ENCODE results near the gene DMRTB1.

The DMRTB1 gene

DNA sequence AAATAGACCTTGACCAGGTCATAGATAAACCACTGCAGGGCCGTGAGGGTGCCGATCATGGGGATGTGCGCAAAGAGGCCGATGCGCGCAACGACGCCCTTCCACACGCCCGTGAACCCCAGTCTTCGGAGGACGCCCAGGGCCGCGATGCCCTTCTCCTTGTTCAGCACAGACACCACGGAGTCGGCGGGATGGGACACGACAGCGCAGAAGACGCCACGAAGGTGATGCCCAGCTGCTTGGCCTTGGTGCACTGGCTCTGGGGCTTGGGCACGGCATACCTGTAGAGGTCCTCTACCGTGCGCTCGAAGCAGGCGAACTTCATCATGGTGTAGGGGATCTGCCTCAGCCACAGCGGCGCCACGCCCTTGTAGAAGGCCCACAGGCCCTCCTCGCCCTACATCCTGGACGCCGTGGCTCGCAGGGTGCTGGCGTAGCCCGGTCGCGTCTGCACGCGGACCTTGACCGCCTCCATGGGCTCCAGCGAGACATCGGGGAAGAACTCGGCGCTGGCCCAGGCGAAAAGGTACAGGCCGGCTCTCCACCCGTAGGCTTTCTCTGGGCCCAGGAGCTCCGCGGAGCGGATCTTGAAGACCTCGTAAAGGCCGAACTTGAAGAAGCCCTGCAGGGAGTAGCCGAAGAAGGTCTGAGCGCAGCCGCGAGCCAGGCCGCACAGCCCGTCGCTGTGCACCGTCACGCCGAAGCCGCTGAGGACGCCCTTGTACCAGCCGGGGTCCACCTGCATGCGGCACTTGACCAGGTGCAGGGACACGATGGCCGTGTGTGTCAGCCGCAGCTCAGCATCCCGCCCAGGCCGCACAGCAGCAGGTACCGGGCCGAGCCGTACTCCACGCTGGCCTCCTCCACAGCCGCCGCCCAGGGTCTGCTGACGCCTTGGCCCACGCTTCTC lies 20.5 kb upstream of the DMRTB1 start:
- no peak for DNase-seq

DNA sequence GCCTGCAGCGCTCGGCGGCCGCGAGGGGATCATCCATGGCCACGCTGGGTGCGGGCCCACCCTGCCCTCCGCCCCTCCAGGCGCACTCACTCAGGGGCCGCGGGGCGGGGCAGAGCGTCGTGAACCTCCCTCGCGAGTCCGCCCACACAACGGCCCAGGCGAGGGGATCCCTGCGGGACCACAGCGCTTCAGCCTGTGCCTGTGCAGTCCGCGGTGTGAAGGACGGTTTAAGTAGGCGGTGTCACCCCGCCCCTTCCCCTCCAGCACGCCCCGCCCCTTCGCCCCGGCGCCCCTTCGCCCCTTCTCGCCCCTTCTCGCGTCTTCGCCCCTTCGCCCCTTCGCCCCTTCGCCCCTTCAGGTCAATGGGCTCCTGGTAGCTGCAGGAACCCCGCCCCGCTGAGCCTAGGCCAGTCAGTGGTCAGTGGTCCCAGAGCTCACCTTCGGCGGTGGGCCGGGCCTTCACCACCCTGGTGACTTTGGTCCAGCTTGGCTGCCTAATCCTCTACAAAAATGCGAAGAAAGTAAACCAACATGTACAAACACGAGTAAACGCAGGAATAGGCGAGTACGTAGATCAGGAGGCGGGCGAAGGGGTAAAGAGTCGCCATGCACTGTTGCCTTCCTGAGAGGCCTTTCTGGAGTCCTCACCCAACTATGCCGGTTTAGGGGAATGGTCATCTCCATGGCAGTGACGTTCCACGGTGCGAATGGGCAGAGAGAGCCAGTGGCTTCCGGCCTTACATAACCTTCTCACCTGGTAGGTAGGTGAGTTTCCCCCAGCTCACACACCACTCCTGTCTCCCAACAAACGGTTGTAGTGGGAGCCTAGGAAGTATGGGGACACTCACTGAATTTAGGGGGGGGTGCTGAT lies 19.6 kb upstream of the DMRTB1 start:
- DNase-seq = no peak

DNA sequence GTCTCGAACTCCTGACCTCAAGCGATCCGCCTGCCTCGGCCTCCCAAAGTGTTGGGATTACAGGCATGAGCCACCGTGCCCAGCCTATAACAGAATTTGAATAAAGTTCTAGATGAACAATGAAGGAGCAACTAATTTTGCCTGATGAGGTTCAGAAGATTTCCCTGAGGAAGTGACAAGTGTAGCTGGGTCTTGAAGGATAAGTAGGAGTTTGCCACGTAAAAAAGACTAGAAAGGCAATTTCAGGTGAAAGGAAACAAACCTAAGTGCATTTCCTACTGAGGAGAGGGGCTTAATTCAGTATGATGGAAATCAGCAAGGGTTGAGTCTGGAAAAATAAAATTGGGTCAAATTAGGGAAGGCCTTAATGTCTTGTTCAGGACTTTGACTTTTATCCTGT lies 18.6 kb upstream of the DMRTB1 start:
- no peak for DNase-seq

DNA sequence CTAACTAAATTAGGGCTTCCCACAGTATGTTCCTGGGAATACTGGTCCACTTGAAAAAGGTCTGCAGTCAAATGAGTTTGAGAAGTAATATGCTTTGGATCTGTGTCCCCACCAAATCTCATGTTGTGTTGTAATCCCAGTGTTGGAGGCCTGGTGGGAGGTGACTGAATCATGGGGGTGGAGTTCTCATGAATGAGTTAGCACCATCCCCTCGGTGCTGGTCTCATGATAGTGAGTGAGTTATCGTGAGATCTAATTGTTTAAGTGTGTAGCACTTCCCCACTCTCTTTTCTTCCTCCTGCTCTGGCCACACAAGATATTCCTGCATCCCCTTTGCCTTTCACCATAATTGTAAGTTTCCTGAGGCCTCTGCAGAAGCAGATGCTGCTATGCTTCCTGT lies 16.9 kb upstream of the DMRTB1 start:
- no peak for DNase-seq

DNA sequence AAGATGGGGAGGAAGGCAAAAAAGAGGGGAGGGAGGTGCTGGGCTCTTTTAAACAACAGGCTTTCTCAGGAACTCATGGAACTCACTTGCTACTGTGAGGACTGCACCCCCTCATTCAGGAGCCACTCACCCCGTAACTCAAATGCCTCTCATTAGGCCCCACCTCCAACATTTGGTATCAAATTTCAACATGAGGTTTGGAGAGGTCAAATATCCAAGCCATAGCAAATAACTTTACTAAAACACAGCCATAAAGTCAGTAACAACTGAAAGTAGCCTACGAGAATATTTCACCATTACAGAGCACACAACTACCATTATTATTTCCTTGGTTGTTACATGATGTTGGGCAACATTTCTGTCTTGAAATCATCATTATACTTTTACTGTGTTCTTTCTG lies 13.1 kb upstream of the DMRTB1 start:
- no peak for DNase-seq

DNA sequence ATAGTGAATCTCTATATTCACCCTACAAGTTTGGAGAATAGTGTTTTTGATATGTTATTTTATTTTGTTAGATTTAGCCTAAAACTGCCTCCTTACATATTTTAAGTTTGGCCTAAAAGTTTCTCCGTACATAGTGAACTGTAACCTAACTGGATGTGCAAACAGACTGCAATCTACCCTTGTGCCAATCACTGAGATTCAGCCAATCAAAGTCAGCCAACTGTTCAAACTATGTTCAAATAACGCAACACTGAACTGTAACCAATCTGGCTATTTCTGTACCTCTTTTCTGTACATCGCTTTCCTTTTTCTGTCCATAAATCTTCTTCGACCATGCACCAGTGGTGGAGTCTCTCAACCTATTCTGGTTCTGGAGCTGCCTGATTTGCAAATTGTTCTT lies 11.8 kb upstream of the DMRTB1 start:
- DNase-seq = no peak

DNA sequence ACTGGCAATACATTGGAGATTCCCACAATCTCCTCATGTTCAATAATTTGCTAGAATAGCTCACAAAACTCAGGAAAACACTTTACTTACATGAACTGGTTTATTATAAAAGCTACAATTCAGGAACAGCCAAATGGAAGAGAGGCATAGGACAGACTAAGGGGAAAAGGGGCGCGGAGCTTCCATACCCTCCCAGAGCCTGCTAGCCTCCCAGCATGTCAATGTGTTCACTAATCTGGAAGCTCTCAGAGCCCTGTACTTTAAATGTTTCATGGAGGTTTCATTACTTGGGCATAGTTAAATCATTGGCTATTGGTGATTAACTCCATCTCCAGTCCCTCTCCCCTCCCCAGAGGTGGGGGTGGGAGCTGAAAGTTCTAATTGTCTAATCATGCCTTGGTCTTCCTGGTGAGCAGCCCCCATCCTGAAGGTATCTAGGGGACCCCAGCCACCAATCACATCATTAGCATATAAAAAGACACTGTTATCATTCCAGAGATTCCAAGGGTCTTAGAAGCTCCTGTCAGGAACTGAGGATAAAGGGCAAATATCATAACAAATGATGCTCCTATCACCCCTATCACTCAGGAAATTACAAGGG lies 10.9 kb upstream of the DMRTB1 start:
- no peak for DNase-seq

DNA sequence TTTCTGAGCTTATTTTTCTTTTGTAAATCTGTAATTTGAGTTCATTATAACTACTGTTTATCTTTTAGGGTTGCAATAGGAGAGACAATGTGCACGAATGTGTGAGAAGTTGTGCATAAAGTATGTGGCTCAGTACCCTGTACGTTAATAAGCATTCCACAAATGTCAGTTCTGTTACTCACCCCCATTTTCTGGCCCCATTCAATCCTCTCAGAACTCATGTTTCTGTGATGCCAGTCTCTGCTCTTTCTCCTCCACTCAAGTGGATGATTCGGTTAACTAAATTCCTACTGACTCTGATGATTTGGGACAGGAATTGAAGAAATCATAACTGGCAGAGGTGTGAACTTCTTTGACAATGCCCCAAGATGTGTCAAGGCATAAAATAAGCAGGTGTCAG lies 10.2 kb upstream of the DMRTB1 start:
- no peak for DNase-seq

DNA sequence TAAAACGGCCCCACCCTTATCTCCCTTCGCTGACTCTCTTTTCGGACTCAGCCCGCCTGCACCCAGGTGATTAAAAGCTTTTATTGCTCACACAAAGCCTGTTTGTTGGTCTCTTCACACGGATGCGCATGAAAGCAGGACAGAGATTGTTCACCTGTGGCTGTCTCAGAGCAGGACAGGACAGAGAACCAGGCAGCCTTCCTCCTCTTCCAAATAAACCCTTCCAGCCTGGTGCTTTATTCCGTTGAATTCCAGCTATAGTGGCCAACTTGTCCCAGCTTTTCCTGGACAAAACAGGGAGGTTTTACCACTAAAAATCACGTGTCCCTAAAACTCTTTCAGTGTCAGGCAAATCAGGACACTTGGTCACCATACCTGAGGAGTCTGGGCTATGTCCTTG lies 9.5 kb upstream of the DMRTB1 start:
- no peak for DNase-seq

DNA sequence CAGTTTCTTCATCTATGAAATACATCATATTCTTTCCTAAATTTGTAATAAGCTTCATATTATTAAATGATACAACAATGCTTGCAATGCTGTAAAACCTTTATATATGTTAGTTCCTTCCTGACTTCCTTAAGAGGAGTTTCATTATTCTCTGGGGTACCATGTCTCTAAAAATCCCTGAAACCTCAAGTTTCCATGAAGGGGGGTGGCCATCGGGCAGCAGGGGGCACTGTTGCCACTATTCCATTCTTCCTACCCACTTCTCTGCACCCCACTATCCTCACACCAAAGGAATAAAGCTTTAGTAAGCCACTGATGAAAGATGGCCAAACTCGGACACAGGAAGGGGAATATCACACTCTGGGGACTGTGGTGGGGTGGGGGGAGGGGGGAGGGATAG lies 9.0 kb upstream of the DMRTB1 start:
- no peak for DNase-seq

DNA sequence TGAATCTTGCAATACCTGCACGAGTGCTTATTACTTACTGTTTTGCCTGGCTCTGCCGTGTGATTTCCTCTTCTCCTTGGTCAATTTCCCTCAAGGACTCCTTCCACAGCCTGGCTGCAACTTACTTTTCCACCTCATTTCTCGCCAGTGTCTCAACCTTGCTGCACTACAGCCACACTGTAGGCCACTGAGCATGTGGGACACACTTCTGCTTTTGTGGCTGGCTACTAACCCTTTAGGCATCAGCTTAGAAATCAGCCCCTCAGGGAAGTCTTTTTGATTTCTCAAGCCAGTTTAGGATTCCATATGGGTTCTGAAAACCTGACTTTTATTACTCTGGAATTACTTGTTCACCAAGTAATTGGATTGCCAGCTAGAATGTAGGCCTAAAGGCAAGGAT lies 5.2 kb upstream of the DMRTB1 start:
- DNase-seq = no peak

DNA sequence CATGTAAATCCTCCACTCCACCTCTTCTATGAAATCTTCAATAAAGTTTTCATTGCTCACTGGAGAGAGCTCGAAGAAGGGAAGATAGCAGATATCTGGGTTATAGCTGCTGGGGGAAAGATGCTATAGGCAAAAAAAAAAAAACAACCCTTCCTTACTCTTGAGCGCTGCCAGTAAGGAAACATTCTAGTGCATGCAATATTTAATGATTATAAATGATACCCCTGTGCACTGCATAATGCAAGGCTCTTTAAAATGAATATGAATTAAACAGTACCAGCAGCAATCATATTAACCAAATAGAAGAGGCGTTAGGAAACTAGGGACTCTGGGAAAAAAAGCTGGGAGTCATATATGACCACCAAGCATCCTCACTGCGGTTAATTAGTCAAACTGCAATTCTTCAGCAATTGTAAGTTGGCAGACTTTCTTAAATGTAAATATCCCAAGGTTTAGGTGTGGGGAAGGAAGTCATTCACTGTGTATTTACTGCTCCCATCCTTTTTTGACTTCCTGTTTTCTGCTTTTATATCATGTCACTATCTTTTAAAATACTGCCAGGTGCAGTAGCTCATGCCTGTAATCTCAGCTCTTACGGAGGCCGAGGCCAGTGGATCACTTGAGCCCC lies 3.7 kb upstream of the DMRTB1 start:
- DNase-seq = no peak

DNA sequence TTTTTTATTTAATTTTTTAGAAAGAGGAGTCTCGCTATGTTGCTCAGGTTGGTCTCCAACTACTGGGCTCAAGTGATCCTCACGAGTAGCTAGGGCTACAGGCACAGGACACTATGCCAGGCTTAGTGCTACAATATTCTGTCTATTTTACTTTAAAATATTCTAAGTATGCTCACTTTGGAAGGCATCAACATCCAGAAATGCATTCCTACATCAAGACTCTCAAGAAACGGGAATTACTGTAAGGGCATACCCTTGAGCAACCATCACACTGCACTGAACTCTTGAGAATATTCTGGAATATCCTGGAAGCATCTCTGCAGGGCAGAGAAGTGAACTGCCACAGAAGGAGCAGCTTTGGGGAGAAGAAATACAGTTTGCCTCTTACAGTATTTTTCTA lies 565 bp upstream of the DMRTB1 start:
- no peak for DNase-seq

DNA sequence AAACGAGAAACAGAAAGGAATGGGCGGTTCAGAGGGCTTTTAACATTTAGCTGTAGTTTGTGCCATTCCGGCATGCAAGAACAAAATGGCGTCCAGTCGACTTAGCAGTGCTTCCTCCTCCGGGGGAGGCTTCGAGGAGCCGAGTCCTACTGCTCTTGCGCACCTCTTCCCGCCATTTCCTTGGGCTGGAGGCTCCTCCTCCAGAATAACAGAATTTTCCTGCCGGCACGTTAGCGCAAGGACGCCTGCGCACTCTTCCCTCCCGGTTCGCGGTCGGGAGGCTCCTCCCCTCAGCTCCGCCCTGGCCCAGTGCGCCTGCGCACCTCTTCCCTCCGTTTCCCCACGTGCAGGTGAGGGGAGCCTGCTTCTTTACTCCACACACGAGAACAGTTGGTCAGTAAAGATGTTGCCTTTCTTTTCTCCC lies 1.0 kb downstream of the DMRTB1 start:
- no peak for DNase-seq

DNA sequence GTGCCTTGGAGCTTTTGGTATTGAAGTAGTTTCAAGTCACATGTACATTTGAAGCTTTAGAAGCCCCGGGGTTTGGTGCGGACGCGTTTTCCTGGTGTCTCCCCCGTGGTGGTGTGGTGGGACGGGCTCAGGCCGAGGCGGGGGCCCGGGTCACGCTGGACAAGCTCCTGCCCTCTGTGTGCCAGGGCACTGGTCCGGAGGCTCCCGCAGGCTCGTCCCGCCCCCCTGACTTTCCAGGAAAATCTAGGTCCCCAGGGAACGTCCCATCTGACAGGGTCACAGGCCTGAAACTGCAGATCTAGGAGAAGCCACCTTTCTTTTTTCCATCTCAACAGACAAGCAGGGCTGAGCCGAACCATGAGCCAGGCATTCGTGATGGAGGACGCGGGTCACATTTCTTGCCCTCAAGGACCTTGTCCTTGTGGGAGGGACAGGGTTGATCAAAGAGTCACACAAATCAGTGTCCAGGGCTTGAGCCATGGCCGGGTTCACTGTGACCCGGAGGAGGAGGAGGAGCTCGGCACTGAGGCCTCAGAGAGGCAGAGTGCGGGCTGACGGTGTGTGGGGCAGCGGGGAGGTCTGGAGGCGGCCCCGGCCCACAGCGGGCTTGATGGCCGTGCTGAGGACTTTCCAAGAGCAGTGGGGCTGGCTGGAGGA lies 1.6 kb downstream of the DMRTB1 start:
- no peak for DNase-seq

DNA sequence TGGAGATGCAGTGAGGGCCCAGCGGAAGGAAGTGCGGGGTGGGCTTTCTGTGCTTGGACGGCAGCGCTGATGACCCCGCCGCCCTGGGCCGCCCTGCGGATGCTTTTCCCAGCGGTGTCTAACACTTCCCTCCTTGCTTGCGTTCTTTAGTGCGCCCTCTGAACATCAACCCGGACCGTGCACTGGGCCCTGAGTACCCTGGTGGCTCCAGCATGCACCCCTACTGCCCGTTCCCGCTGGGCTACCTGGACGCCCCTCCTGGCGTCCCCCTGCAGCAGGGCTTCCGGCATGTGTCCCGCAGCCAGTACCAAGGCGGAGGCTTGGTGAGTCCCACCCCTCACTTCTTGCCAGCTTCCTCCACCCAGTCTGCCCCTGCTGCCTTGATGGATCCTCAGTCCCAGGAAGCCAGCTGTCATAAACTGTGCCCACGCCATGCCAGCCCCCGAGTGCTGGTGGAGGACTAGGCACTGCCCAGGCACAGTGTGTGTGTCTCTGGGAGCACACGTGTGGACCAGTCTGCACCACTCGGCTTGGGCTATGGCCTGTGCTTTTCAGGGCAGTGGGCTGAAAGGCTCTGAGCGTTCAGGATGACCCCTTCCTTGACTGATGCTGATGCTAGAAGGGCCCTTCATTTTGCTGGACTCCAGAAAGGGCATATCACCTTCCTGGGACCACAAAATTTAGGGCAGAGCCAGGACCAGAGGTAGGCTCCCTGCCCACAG lies 2.3 kb downstream of the DMRTB1 start:
- no peak for DNase-seq

DNA sequence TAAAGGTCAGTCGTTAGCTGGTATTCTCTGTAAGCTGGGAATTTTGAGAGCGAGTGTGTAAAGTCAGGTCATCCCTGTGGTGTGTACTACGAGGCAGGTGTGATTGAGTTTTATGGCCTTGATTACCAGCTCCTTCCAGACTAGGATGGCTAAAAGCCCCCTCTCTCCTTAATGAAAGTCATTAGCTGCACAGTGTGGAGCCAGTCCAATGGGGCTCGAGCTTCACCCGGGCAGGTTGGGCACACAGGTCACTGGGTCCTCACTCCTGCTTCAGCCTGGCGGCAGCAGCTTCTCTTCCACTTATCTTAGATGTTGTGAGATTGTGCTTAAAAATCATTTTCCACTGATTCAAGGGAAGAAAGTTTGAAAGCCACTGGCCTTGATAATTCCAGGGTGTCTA lies 3.0 kb downstream of the DMRTB1 start:
- no peak for DNase-seq

DNA sequence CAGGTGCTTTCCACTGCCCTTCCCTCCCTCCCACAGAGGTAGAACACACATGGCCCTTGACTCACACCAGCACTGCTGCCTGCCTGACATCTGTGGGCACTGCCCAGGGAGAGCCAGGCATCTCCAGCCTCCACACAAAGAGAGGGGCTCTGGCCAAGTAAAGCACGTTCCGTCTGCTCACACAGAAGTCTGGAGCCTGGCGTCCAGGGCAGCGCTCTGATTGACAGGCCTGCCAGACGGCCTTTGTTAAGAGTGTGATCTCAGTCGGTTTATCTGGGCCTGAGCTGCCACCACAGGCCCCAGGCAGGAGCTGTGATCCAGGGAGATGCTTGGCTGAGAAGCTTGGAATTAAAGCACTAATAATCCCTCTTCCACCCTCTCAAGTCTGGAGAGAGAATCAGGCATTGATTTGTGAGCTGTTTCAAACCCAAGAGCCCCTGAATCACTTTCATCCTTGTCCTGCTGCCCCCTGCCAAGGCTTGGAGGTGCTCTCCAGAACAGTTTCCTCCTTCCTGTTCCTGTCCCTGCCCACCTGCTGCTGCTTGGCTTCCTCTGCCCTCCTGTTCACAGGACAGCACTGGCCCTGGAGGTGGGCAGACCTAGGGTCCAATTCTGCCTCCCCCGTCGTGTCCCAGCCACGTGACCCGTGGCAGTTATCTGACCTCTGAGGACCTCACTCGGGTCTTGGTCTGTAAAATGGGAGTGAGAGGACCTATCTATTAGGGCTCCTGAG lies 3.7 kb downstream of the DMRTB1 start:
- DNase-seq = no peak

DNA sequence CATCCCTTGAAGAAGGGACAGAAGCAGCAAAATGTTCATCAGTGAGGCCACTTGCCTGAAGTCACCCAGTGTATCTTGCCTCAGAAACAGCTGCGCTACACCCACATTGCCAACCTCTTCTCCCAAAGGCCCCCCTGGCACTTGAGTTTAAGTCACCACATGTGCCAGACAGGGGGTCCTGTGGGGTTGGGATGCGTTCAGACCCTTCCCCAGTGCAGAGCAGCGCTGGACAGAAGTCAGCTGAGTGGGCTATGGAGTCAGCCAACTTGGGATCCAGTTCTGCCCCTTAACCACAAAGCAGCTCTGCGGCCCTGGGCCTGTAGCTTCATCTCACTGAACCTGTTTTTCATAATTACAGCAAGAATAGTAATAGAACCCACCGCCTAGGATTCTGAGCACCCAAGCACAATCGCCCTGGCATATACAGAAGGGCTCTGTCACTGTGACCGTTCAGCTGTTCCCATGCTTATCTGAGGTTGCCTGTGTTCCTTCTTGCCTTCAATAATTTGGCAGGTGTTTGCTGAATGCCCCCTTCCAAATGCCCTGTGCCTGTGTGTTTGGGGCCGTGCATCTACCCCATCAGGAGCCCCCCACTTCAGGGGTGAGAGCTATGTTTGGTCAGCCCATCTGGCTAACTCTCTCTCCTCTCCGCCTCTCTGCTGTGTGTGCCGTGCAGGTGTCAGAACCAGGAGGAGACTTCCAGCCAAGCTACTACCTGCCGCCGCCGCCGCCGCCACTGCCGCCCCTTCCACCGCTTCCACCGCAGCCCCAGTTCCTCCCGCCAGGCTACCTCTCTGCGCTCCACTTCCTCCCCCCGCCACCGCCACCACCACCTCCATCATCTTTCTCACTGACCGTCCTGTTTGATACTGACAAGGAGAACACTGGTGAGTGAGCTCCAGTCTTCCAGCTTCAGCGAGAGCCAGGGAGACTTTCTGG lies 5.0 kb downstream of the DMRTB1 start:
- DNase-seq = no peak

All from DMS 273 treated with DMSO at 0.1 percent for 48 hours (cell line).